ENCODE results near the gene COG5. TPM values are rescaled to one million over a fixed set of nuclear protein-coding genes. Genes with fewer than 3 reads are reported as not detected.

COG5 gene
- total RNA-seq, 1 experiment from 2014 or later = 20.2 TPM

- Histone ChIP-seq H3K4ac (ENCODE audit: low read depth, low read length) (no peak overlapping the region), H3K18ac (ENCODE audit: insufficient read length, low read depth, low read length) (no peak overlapping the region), H4K91ac (ENCODE audit: insufficient read length, low read depth, low read length) (no peak overlapping the region), H2BK15ac (ENCODE audit: low read depth, low read length) (no peak overlapping the region), H3K27me3 (ENCODE audit: insufficient read depth, low read length) (no peaks in the 10 kb centered on the region), H4K20me1 (ENCODE audit: control insufficient read depth, insufficient read depth, insufficient read length) (no peaks in the 10 kb centered on the region), H3K14ac (ENCODE audit: insufficient read depth, low read length) (no peak overlapping the region), H3K4me2 (ENCODE audit: insufficient read depth, insufficient read length, low read length) (no peak overlapping the region), H3K9me3 (ENCODE audit: control insufficient read depth, low read depth, low read length) (no peaks in the 10 kb centered on the region), H2BK120ac (ENCODE audit: low read depth, low read length, poor library complexity, severe bottlenecking) (no peak overlapping the region), H4K8ac (replicated peaks; ENCODE audit: insufficient read length, low read depth, low read length) (no peak overlapping the region), H2BK5ac (ENCODE audit: insufficient read length, low read length) (no peak overlapping the region), H3K79me1 (ENCODE audit: insufficient read depth, low read depth, low read length, poor library complexity, severe bottlenecking) (no peaks in the 10 kb centered on the region), H3K79me2 (ENCODE audit: insufficient read depth, low read length) (no peaks in the 10 kb centered on the region), H3K23ac (ENCODE audit: insufficient read length, low read depth, low read length) (no peak overlapping the region), H3K27ac (ENCODE audit: insufficient read length, low read depth, low read length) (no peak overlapping the region), H2BK12ac (ENCODE audit: insufficient read length, low read depth, low read length) (no peak overlapping the region), H2BK20ac (ENCODE audit: low read depth, low read length, poor library complexity, severe bottlenecking) (no peak overlapping the region), H3T11ph (ENCODE audit: low read length) (no peak overlapping the region), H3K23me2 (ENCODE audit: insufficient read length, low read depth, low read length, poor library complexity, severe bottlenecking) (no peaks in the 10 kb centered on the region), H3K9ac (ENCODE audit: extremely low read depth, insufficient read length, low read length) (no peak overlapping the region), H2AK5ac (ENCODE audit: insufficient read length, low read length) (no peak overlapping the region), H2AFZ (ENCODE audit: low read length) (no peak overlapping the region), H3K4me1 (ENCODE audit: insufficient read depth, low read length) (no peaks in the 10 kb centered on the region), H3K56ac (ENCODE audit: insufficient read length, low read depth, low read length) (no peak overlapping the region), H4K5ac (ENCODE audit: insufficient read length, low read depth, low read length) (no peak overlapping the region)
- no peak overlapping the region; a peak in 1 of 5 replicates for H3K4me3 Mint-ChIP-seq
- no peaks in the 10 kb centered on the region for H3K4me1 Mint-ChIP-seq
- DNase-seq = no peak
- no peaks in the 10 kb centered on the region for H3K27me3 Mint-ChIP-seq (ENCODE audit: low read depth)
- no peak for TF ChIP-seq CTCF (conservative IDR thresholded peaks at IDR 0.05)
- WGBS (ENCODE audit: extremely low coverage, insufficient read length, low lambda C conversion rate) = no CpG with 5 or more reads among the region's 5 CpGs
- H3K36me3 Mint-ChIP-seq (ENCODE audit: insufficient read depth in 1 of 3, low read depth in 3 of 3) = peaks cover 0 to 21% (median 13%) of the 10 kb centered on the region in 3 experiments; a peak in 4 of 7 replicates
- H3K9me3 Mint-ChIP-seq = no peaks in the 10 kb centered on the region
- H3K27ac Mint-ChIP-seq = peak overlapping the region in 2 of 3 experiments; percentile 29 to 32; a peak in 4 of 7 replicates
These were observed 33.3 kb upstream of the COG5 start for GRCh38 chr7:107596881-107597581.

All from H9 (cell line).